Stimulated activated CD8-positive, alpha-beta memory T cell treated with anti-CD3 and anti-CD28 coated beads, Interleukin-4, amount 100 ng/mL, for 48 hours (primary cell): ENCODE measurements around the gene SLC39A10.
"Not testable (repeated sequence)": the region's sequence is repeated elsewhere in the genome, so short reads cannot be mapped to it uniquely, and the experiment has no call there.

Experiments used
- DNase-seq: peaks from one replicate; pipeline ENCODE4 v3.0.0-alpha.2; 2020

SLC39A10 gene

GRCh38 chr2:195645413-195645812, 11.6 kb upstream of the SLC39A10 start:
- no peak for DNase-seq

GRCh38 chr2:195646424-195646823, 10.6 kb upstream of the SLC39A10 start:
- no peak for DNase-seq

GRCh38 chr2:195647302-195647701, 9.7 kb upstream of the SLC39A10 start:
- no peak for DNase-seq

GRCh38 chr2:195648370-195648769, 8.7 kb upstream of the SLC39A10 start:
- DNase-seq, result not testable (repeated sequence)

GRCh38 chr2:195648787-195649186, 8.2 kb upstream of the SLC39A10 start:
- no peak for DNase-seq

GRCh38 chr2:195649629-195650190, 7.3 kb upstream of the SLC39A10 start:
- no peak for DNase-seq

- DNase-seq, result no peak
These were observed 6.0 kb upstream of the SLC39A10 start for GRCh38 chr2:195651046-195651445.

GRCh38 chr2:195652911-195653310, 4.1 kb upstream of the SLC39A10 start:
- no peak for DNase-seq

- DNase-seq, result no peak
These were observed 716 bp upstream of the SLC39A10 start for GRCh38 chr2:195656161-195656858.

- peak; percentile 73 for DNase-seq
These were observed 861 bp downstream of the SLC39A10 start for GRCh38 chr2:195657634-195658540.

- no peak for DNase-seq
These were observed 1.5 kb downstream of the SLC39A10 start for GRCh38 chr2:195658541-195658890.

GRCh38 chr2:195659114-195659513, 2.1 kb downstream of the SLC39A10 start:
- DNase-seq, result no peak

GRCh38 chr2:195659982-195660890, 3.2 kb downstream of the SLC39A10 start:
- DNase-seq, result peak; percentile 85

- DNase-seq, result no peak
These were observed 5.1 kb downstream of the SLC39A10 start for GRCh38 chr2:195662138-195662537.

GRCh38 chr2:195663007-195663406, 6.0 kb downstream of the SLC39A10 start:
- DNase-seq, result no peak

- DNase-seq, result no peak
These were observed 7.5 kb downstream of the SLC39A10 start for GRCh38 chr2:195664528-195664927.

GRCh38 chr2:195665153-195665552, 8.1 kb downstream of the SLC39A10 start:
- DNase-seq, result not testable (repeated sequence)

GRCh38 chr2:195666113-195666712, 9.2 kb downstream of the SLC39A10 start:
- DNase-seq, result no peak

GRCh38 chr2:195667974-195668373, 10.9 kb downstream of the SLC39A10 start:
- DNase-seq, result no peak

- DNase-seq, result no peak
These were observed 13.2 kb downstream of the SLC39A10 start for GRCh38 chr2:195670191-195670590.

- no peak for DNase-seq
These were observed 14.5 kb downstream of the SLC39A10 start for GRCh38 chr2:195671563-195671962.

GRCh38 chr2:195672674-195673073, 15.6 kb downstream of the SLC39A10 start:
- no peak for DNase-seq
